Measurements from ENCODE around the gene CHKA.

The CHKA gene

GRCh38 chr11:68016161-68016903 lies 104.9 kb downstream of the CHKA start:
- no peak overlapping the region for H3K4me2 ChIP-seq (ENCODE audit: low read length)
- H3K27me3 ChIP-seq (ENCODE audit: control insufficient read depth, insufficient read depth, low read length) = no peaks in the 10 kb centered on the region
- no peak overlapping the region for H2AFZ ChIP-seq
- TF ChIP-seq, protein P1, sequence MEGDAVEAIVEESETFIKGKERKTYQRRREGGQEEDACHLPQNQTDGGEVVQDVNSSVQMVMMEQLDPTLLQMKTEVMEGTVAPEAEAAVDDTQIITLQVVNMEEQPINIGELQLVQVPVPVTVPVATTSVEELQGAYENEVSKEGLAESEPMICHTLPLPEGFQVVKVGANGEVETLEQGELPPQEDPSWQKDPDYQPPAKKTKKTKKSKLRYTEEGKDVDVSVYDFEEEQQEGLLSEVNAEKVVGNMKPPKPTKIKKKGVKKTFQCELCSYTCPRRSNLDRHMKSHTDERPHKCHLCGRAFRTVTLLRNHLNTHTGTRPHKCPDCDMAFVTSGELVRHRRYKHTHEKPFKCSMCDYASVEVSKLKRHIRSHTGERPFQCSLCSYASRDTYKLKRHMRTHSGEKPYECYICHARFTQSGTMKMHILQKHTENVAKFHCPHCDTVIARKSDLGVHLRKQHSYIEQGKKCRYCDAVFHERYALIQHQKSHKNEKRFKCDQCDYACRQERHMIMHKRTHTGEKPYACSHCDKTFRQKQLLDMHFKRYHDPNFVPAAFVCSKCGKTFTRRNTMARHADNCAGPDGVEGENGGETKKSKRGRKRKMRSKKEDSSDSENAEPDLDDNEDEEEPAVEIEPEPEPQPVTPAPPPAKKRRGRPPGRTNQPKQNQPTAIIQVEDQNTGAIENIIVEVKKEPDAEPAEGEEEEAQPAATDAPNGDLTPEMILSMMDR (IDR thresholded peaks at IDR 0.05) = no peak
- no peaks in the 10 kb centered on the region for H3K4me1 ChIP-seq
- H3K9ac ChIP-seq = no peak overlapping the region
- H3K36me3 ChIP-seq (ENCODE audit: control insufficient read depth, insufficient read depth, low read length) = no peaks in the 10 kb centered on the region
- H3K9me3 ChIP-seq (ENCODE audit: control insufficient read depth, low read length) = no peaks in the 10 kb centered on the region
- no peaks in the 10 kb centered on the region for H3K79me2 ChIP-seq
- H3K27ac ChIP-seq = no peak overlapping the region
- H3K4me3 ChIP-seq (ENCODE audit: low read depth, low read length) = no peak overlapping the region

DNA sequence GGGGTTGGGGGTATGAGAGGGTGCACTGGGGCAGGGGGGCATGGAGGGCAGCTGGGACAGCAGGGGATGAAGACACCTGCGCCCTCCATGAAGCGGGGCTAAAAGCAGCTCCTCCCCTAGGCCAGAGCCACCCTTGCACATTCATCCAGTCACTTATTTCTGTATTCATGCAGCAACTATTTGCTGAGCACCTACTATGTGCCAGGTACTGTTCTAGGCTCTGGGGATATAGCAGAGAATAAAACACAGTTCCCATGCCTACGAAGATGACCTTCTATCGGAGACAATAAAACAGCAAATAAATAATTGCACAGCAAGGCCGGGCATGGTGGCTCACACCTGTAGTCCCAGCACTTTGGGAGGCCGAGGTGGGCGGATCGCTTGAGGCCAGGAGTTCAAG lies 105.7 kb downstream of the CHKA start:
- Histone ChIP-seq H3K79me2 (no peaks in the 10 kb centered on the region), H3K4me2 (ENCODE audit: low read length) (no peak overlapping the region), H2AFZ (no peak overlapping the region), H3K4me3 (ENCODE audit: low read depth, low read length) (no peak overlapping the region), H3K4me1 (no peaks in the 10 kb centered on the region), H3K9ac (no peak overlapping the region), H3K9me3 (ENCODE audit: control insufficient read depth, low read length) (no peaks in the 10 kb centered on the region), H3K27ac (no peak overlapping the region), H3K27me3 (ENCODE audit: control insufficient read depth, insufficient read depth, low read length) (no peaks in the 10 kb centered on the region), H3K36me3 (ENCODE audit: control insufficient read depth, insufficient read depth, low read length) (no peaks in the 10 kb centered on the region)
- TF ChIP-seq, protein P1 (IDR thresholded peaks at IDR 0.05) = no peak

DNA sequence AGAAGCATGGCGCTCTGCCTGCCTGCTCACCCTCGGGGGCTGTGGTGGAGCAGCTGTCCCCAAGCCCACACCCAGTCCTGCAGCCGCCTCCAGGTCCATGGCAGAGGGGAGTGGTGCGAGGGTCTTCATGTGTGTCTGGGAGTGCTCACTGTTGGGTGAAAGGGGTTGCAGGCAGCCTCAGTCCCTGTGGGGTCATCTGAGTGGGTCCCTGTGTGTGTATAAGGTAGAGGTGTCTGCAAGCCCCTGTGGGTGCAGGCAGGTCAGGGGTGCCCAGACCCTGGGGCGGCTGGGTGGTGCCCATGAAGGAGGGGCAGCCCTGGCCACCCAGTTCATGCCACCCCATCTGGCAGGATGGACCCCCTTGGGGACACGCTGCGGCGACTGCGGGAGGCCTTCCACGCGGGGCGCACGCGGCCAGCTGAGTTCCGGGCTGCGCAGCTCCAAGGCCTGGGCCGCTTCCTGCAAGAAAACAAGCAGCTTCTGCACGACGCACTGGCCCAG lies 106.2 kb downstream of the CHKA start:
- H3K4me1 ChIP-seq = no peaks in the 10 kb centered on the region
- H3K79me2 ChIP-seq = no peaks in the 10 kb centered on the region
- no peak overlapping the region for H3K4me3 ChIP-seq (ENCODE audit: low read depth, low read length)
- H3K4me2 ChIP-seq (ENCODE audit: low read length) = no peak overlapping the region
- no peak overlapping the region for H2AFZ ChIP-seq
- H3K27me3 ChIP-seq (ENCODE audit: control insufficient read depth, insufficient read depth, low read length) = no peaks in the 10 kb centered on the region
- no peaks in the 10 kb centered on the region for H3K36me3 ChIP-seq (ENCODE audit: control insufficient read depth, insufficient read depth, low read length)
- TF ChIP-seq, protein P1 (IDR thresholded peaks at IDR 0.05) = no peak
- H3K27ac ChIP-seq = no peak overlapping the region
- no peaks in the 10 kb centered on the region for H3K9me3 ChIP-seq (ENCODE audit: control insufficient read depth, low read length)
- no peak overlapping the region for H3K9ac ChIP-seq

DNA sequence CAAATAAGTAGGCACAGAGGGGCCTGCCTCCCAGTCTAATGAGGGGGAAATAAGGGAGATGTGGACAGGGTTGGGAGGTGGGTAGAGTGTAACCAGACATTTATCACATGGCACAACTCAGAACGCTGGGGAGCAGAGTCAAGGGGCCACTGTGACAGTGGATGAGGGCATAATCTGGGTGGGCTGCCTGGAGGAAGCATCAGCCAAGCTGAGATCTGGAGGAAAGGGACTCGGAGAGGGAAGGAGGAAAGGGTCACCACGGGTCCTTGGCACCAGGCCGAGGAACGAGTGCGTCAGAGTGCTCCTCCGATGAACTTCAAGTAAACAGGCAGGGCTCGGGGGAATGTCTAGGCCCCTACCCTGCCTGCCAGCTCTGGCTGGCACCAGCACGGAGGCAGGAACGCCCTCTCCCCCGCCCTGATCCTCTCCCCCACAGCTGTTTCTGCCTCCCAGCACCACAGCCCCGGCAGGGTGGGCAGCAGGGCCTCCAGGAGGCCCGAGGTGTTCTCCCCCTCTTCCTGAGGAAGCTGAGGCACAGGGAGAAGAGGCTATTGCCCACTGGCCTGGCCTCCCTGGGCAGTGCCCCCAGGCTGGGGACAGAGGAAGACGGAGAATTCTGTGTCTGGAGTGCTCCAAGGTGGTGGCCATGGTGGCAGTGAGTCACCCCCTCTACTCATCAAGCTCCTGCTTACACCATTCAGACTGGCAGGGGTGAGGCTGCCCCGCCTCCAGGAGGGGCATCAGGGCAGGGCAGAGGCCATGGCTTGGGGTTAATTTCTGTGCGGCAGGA lies 106.8 kb downstream of the CHKA start:
- H3K79me2 ChIP-seq = no peaks in the 10 kb centered on the region
- no peak overlapping the region for H2AFZ ChIP-seq
- H3K9ac ChIP-seq = no peak overlapping the region
- H3K4me3 ChIP-seq (ENCODE audit: low read depth, low read length) = no peak overlapping the region
- H3K27ac ChIP-seq = no peak overlapping the region
- H3K27me3 ChIP-seq (ENCODE audit: control insufficient read depth, insufficient read depth, low read length) = no peaks in the 10 kb centered on the region
- H3K4me2 ChIP-seq (ENCODE audit: low read length) = no peak overlapping the region
- TF ChIP-seq, protein P1 (IDR thresholded peaks at IDR 0.05) = no peak
- H3K36me3 ChIP-seq (ENCODE audit: control insufficient read depth, insufficient read depth, low read length) = no peaks in the 10 kb centered on the region
- H3K9me3 ChIP-seq (ENCODE audit: control insufficient read depth, low read length) = no peaks in the 10 kb centered on the region
- no peaks in the 10 kb centered on the region for H3K4me1 ChIP-seq
